ENCODE measurements around the gene CCDC30. TPM values are rescaled to one million over a fixed set of nuclear protein-coding genes. Genes with fewer than 3 reads are reported as not detected.
A peak's percentile ranks its signal among the peaks of the same experiment; 100 is the strongest.

Gene CCDC30
- total and polyA plus RNA-seq, 4 donors, result 12.0 to 19.1 (median 15.9) TPM

DNA sequence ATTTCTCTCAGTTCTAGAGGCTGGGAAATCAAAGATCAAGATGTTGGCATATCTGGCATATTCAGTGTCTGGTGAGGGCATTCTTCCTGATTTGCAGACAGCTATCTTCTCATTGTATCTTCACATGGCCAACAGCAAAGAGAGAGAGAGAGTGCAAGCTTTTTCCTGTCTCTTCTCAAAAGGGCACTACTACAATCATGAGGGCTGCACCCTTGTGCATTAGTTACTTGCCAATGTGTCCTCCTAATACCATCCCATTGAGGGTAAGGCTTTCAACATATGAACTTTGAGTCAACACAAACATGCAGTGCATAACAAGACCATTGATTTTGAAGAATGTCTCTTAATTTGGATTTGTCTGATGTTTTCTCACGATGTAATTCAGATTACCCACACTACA is 78.0 kb downstream of the CCDC30 start:
- Histone ChIP-seq H3K27ac (ENCODE audit: low read depth, low read length) (no peak overlapping the region), H3K4me3 (ENCODE audit: low read depth, low read length) (no peak overlapping the region), H3K36me3 (ENCODE audit: control insufficient read depth, insufficient read depth, low read length) (no peaks in the 10 kb centered on the region), H3K27me3 (ENCODE audit: control insufficient read depth, insufficient read depth, low read length) (no peaks in the 10 kb centered on the region), H3K4me1 (ENCODE audit: control insufficient read depth, insufficient read depth, low read length) (no peaks in the 10 kb centered on the region), H3K9me3 (ENCODE audit: control insufficient read depth, insufficient read depth, low read length) (no peaks in the 10 kb centered on the region)
- no peak for DNase-seq (ENCODE audit: low read depth in 4 of 6, low spot score in 6 of 6)
- WGBS (ENCODE audit: insufficient coverage), result no CpG with 5 or more reads among the region's 1 CpG

DNA sequence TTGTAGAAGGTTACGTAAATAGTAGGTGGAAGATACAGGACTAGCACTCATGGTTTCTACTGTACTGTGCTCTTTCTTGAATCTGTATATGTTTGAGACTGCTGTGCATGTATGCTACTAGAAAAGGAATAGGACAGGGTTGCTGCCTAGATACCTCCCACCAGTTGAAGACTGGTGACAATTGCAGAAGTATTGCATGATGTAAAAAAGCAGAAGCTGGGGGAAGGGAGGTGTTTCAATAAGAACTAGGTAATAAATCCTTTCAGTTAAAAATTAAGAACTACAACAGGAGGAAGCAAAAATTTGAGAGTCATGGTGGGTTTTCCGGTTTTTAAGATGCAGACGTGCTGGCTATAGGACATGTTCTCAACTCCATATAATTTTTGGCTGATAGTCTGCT is 88.1 kb downstream of the CCDC30 start:
- 100% methylated on average over 1 of the region's 3 CpGs for WGBS (ENCODE audit: insufficient coverage)
- Histone ChIP-seq H3K9me3 (ENCODE audit: control insufficient read depth, insufficient read depth, low read length) (no peaks in the 10 kb centered on the region), H3K36me3 (ENCODE audit: control insufficient read depth, insufficient read depth, low read length) (no peaks in the 10 kb centered on the region), H3K27ac (ENCODE audit: low read depth, low read length) (no peak overlapping the region), H3K27me3 (ENCODE audit: control insufficient read depth, insufficient read depth, low read length) (no peaks in the 10 kb centered on the region), H3K4me1 (ENCODE audit: control insufficient read depth, insufficient read depth, low read length) (no peaks in the 10 kb centered on the region), H3K4me3 (ENCODE audit: low read depth, low read length) (no peak overlapping the region)
- no peak for DNase-seq (ENCODE audit: low read depth in 4 of 6, low spot score in 6 of 6)

DNA sequence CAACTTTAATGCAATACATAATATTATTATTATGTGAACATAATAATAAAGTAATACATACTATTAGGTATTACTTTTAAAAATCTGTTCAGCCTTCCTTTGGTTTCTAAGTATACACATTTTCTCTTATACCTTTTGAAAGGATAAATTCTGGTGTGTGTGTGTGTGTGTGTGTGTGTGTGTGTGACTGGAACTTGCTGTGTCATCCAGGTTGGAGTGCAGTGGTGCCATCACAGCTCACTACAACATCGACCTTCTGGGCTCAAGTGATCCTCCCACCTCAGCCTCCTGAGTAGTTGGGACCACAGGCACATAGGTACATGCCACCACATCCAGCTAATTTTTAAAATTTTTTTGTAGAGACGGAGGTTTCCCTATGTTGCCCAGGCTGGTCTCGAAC is 88.5 kb downstream of the CCDC30 start:
- no peaks in the 10 kb centered on the region for H3K36me3 ChIP-seq (ENCODE audit: control insufficient read depth, insufficient read depth, low read length)
- H3K4me1 ChIP-seq (ENCODE audit: control insufficient read depth, insufficient read depth, low read length), result no peaks in the 10 kb centered on the region
- H3K27me3 ChIP-seq (ENCODE audit: control insufficient read depth, insufficient read depth, low read length), result no peaks in the 10 kb centered on the region
- H3K27ac ChIP-seq (ENCODE audit: low read depth, low read length), result no peak overlapping the region
- H3K9me3 ChIP-seq (ENCODE audit: control insufficient read depth, insufficient read depth, low read length), result no peaks in the 10 kb centered on the region
- DNase-seq (ENCODE audit: low read depth in 4 of 6, low spot score in 6 of 6), result no peak
- no peak overlapping the region for H3K4me3 ChIP-seq (ENCODE audit: low read depth, low read length)
- 100% methylated on average over 1 of the region's 3 CpGs for WGBS (ENCODE audit: insufficient coverage)

DNA sequence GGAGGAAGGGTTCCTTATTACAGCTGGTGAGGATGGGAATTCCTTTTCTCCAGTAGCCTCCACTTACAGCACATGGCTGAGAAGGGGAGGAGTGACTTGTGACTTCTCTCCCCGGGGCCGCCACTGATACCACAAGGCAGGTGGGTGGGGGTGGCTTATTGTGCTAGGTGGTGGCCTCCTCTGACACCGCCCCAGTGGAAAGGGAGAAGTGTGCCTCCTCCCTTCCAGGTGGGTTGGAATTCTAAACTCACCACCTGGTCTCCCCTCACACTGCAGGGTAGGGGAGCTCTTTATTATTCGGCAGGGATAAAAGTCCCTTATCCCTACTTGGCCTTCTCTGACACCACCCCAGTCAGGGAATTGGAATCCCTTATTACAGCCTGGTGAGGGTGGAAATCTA is 89.5 kb downstream of the CCDC30 start:
- no peaks in the 10 kb centered on the region for H3K27me3 ChIP-seq (ENCODE audit: control insufficient read depth, insufficient read depth, low read length)
- no peak overlapping the region for H3K4me3 ChIP-seq (ENCODE audit: low read depth, low read length)
- no peak for DNase-seq (ENCODE audit: low read depth in 4 of 6, low spot score in 6 of 6)
- H3K27ac ChIP-seq (ENCODE audit: low read depth, low read length), result no peak overlapping the region
- no peaks in the 10 kb centered on the region for H3K4me1 ChIP-seq (ENCODE audit: control insufficient read depth, insufficient read depth, low read length)
- H3K36me3 ChIP-seq (ENCODE audit: control insufficient read depth, insufficient read depth, low read length), result no peaks in the 10 kb centered on the region
- no CpG with 5 or more reads among the region's 4 CpGs for WGBS (ENCODE audit: insufficient coverage)
- H3K9me3 ChIP-seq (ENCODE audit: control insufficient read depth, insufficient read depth, low read length), result no peaks in the 10 kb centered on the region

DNA sequence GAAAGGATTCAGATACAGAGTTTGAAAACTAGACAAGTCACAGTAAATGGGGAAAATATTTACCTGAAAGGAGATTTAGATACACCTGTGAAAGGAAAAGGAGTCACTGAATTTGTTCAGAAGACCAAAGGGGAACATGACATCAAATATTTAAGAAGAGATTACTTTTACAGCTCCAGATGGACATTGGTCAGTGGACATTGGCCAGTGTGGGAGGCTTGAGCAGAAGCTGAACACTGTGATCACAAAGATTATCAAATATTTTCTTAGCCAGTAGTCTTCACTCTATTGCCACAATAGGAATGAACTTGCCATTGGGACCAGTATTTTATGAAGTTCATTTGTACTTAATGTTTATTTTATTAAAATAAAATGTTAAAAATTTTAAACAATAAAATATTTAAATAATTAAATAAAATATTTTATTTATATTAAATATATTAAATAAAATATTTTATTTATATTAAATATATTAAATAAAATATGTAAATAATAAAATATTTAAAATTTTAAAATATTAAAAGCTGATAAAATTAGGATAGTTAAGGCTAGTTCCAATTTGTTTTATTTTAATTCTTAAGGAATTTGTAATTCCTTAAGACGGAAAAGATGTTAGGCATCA is 94.3 kb downstream of the CCDC30 start:
- no peaks in the 10 kb centered on the region for H3K36me3 ChIP-seq (ENCODE audit: control insufficient read depth, insufficient read depth, low read length)
- H3K9me3 ChIP-seq (ENCODE audit: control insufficient read depth, insufficient read depth, low read length), result peaks cover under 1% of the 10 kb centered on the region
- no peaks in the 10 kb centered on the region for H3K4me1 ChIP-seq (ENCODE audit: control insufficient read depth, insufficient read depth, low read length)
- no peaks in the 10 kb centered on the region for H3K27me3 ChIP-seq (ENCODE audit: control insufficient read depth, insufficient read depth, low read length)
- WGBS (ENCODE audit: insufficient coverage), result no CpG with 5 or more reads among the region's 1 CpG
- DNase-seq (ENCODE audit: low read depth in 4 of 6, low spot score in 6 of 6), result no peak
- H3K27ac ChIP-seq (ENCODE audit: low read depth, low read length), result no peak overlapping the region
- no peak overlapping the region for H3K4me3 ChIP-seq (ENCODE audit: low read depth, low read length)

DNA sequence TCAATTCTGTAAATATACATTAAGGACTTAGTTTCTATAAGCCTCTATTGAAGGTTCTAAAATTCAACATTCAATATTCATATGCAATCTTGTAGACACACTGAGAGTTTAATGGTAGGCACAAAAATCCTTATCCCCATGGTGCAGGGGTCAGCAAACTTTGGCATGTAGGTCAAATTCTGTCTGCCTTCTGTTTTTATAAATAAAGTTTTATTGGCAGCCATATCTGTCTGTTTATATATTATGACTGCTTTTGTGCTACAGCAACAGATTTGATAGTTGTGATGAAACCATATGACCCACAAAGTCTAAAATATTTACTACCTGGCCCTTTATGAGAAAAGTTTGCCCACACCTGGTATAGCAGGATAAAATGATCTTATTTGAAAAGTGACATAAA is 104.0 kb downstream of the CCDC30 start:
- no peaks in the 10 kb centered on the region for H3K27me3 ChIP-seq (ENCODE audit: control insufficient read depth, insufficient read depth, low read length)
- no peak for DNase-seq (ENCODE audit: low read depth in 4 of 6, low spot score in 6 of 6)
- no peaks in the 10 kb centered on the region for H3K4me1 ChIP-seq (ENCODE audit: control insufficient read depth, insufficient read depth, low read length)
- H3K4me3 ChIP-seq (ENCODE audit: low read depth, low read length), result no peak overlapping the region
- H3K9me3 ChIP-seq (ENCODE audit: control insufficient read depth, insufficient read depth, low read length), result peaks cover 1% of the 10 kb centered on the region
- H3K36me3 ChIP-seq (ENCODE audit: control insufficient read depth, insufficient read depth, low read length), result no peaks in the 10 kb centered on the region
- no peak overlapping the region for H3K27ac ChIP-seq (ENCODE audit: low read depth, low read length)

DNA sequence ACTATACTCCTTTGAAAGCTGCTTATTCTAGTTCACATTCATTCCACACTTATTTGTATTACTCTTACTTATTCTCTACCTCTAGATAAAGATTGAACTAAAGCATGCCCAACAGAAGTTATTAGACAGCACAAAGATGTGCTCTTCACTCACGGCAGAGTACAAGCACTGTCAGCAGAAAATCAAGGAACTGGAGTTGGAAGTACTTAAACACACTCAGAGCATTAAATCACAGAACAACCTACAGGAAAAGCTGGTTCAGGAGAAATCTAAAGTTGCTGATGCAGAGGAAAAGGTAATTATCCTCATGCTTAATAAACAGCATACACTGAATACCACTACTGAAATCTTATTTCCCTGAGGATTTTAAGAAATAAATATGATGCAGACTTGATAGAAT is 113.8 kb downstream of the CCDC30 start:
- no peak overlapping the region for H3K4me3 ChIP-seq (ENCODE audit: low read depth, low read length)
- DNase-seq (ENCODE audit: low read depth in 4 of 6, low spot score in 6 of 6), result peak in 1 of 6 donors; percentile 57
- H3K9me3 ChIP-seq (ENCODE audit: control insufficient read depth, insufficient read depth, low read length), result no peaks in the 10 kb centered on the region
- peaks cover 3% of the 10 kb centered on the region for H3K36me3 ChIP-seq (ENCODE audit: control insufficient read depth, insufficient read depth, low read length)
- no peak overlapping the region for H3K27ac ChIP-seq (ENCODE audit: low read depth, low read length)
- no CpG with 5 or more reads among the region's 1 CpG for WGBS (ENCODE audit: insufficient coverage)
- H3K27me3 ChIP-seq (ENCODE audit: control insufficient read depth, insufficient read depth, low read length), result no peaks in the 10 kb centered on the region
- H3K4me1 ChIP-seq (ENCODE audit: control insufficient read depth, insufficient read depth, low read length), result no peaks in the 10 kb centered on the region

DNA sequence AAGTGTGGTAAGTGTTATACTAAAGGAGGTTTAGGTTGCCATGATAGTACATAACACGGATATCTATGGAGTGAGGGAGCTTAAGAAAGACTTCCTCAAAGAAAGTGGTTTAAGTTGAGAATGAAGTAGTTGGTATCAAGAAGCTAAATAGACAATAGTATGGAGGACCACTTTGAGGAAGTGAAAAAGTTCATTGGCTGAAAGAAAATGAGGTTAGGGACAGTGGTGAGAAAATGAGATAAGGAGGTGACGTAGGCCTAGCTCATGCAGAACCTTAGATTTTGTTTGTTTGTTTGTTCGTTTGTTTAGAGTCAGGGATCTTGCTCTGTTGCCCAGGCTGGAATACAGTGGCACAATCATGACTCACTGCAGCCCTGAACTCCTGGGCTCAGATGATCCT is 122.9 kb downstream of the CCDC30 start:
- Histone ChIP-seq H3K27me3 (ENCODE audit: control insufficient read depth, insufficient read depth, low read length) (no peaks in the 10 kb centered on the region), H3K4me1 (ENCODE audit: control insufficient read depth, insufficient read depth, low read length) (no peaks in the 10 kb centered on the region), H3K36me3 (ENCODE audit: control insufficient read depth, insufficient read depth, low read length) (peaks cover 6% of the 10 kb centered on the region), H3K4me3 (ENCODE audit: low read depth, low read length) (no peak overlapping the region), H3K9me3 (ENCODE audit: control insufficient read depth, insufficient read depth, low read length) (no peaks in the 10 kb centered on the region), H3K27ac (ENCODE audit: low read depth, low read length) (no peak overlapping the region)
- WGBS (ENCODE audit: insufficient coverage), result no CpG with 5 or more reads among the region's 3 CpGs
- no peak for DNase-seq (ENCODE audit: low read depth in 4 of 6, low spot score in 6 of 6)

DNA sequence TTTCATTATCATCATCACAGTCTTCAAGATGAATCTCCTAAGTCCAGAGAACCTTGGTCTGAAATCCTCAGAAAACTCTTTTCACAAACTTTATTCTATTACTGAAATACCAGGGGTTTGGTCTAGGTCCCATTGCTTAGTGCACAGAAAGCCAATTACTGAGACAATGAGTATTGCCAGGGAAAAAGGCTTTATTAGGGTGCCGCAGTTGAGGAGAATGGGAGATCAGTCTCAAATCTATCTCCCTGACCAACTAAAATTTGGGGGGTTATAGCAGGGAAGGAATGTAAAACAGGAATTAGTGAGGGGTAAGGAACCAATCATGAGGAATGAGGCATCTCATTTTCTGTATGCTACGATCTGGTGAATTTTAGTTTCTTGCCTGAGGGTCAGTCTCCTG is 124.7 kb downstream of the CCDC30 start:
- WGBS (ENCODE audit: insufficient coverage), result 100% methylated on average over 1 of the region's 2 CpGs
- no peak for DNase-seq (ENCODE audit: low read depth in 4 of 6, low spot score in 6 of 6)
- Histone ChIP-seq H3K27ac (ENCODE audit: low read depth, low read length) (no peak overlapping the region), H3K4me1 (ENCODE audit: control insufficient read depth, insufficient read depth, low read length) (no peaks in the 10 kb centered on the region), H3K27me3 (ENCODE audit: control insufficient read depth, insufficient read depth, low read length) (no peaks in the 10 kb centered on the region), H3K4me3 (ENCODE audit: low read depth, low read length) (no peak overlapping the region), H3K36me3 (ENCODE audit: control insufficient read depth, insufficient read depth, low read length) (peaks cover 6% of the 10 kb centered on the region), H3K9me3 (ENCODE audit: control insufficient read depth, insufficient read depth, low read length) (no peaks in the 10 kb centered on the region)

DNA sequence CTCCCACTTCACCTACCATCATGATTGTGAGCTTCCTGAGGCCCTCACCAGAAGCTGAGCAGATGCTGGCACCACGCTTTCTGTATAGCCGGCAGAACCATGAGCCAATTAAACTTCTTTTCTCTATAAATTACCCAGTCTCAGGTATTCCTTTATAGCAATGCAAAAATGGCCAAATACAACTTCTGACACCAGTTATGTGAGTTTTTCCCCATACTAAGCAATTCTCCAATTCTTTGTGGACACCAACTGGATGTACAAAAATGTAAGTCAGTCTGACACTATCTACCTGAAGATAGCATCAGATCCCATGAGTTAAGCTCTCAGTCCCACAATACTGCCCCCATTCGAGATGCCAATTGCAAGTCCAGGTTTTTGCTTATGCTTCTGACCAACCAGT is 129.7 kb downstream of the CCDC30 start:
- no peaks in the 10 kb centered on the region for H3K27me3 ChIP-seq (ENCODE audit: control insufficient read depth, insufficient read depth, low read length)
- H3K27ac ChIP-seq (ENCODE audit: low read depth, low read length), result no peak overlapping the region
- no peak overlapping the region for H3K4me3 ChIP-seq (ENCODE audit: low read depth, low read length)
- peaks cover 3% of the 10 kb centered on the region for H3K36me3 ChIP-seq (ENCODE audit: control insufficient read depth, insufficient read depth, low read length)
- no peaks in the 10 kb centered on the region for H3K4me1 ChIP-seq (ENCODE audit: control insufficient read depth, insufficient read depth, low read length)
- 100% methylated on average over 2 of the region's 3 CpGs for WGBS (ENCODE audit: insufficient coverage)
- DNase-seq (ENCODE audit: low read depth in 4 of 6, low spot score in 6 of 6), result no peak
- no peaks in the 10 kb centered on the region for H3K9me3 ChIP-seq (ENCODE audit: control insufficient read depth, insufficient read depth, low read length)
